Colonic mucosa (tissue), 4 donors: ENCODE results near the gene PCBD2. TPM values are rescaled to one million over a fixed set of nuclear protein-coding genes. Genes with fewer than 3 reads are reported as not detected.

Source experiments
- DNase-seq: peaks from one replicate; pipeline ENCODE4 v3.0.0-alpha.2; 2020
- H3K27ac ChIP-seq: fragments of 200-600 bp; one replicate; pipeline ENCODE4 v1.8.0; 2021
- H3K27me3 ChIP-seq: fragments of 200-600 bp; one replicate; pipeline ENCODE4 v1.8.0; 2021
- H3K36me3 ChIP-seq: fragments of 200-600 bp; one replicate; pipeline ENCODE4 v1.8.0; 2021
- H3K4me1 ChIP-seq: fragments of 200-600 bp; one replicate; pipeline ENCODE4 v1.8.0; 2021; ENCODE audit warnings: mild to moderate bottlenecking
- H3K4me3 ChIP-seq: fragments of 200-600 bp; one replicate; pipeline ENCODE4 v1.8.0; 2021
- H3K9ac ChIP-seq, 2 donors: one replicate each; pipeline ENCODE4 v1.7.0; 2013; ENCODE audit warnings: control low read depth in 2 of 2, low read depth in 2 of 2, low read length in 2 of 2
- H3K9me3 ChIP-seq: fragments of 200-600 bp; one replicate; pipeline ENCODE4 v1.8.0; 2021
- intact Hi-C: fragments of 100-400 bp; cut with DNase I; formaldehyde crosslinking; loops from one replicate; pipeline ENCODE4 v1.14.1; 2022
- total RNA-seq, 2 donors: library from RNA; stranded (reverse); fragmentation: NEBNext Ultra II Directional in 1 of 2; extraction: Animal tissue kit (Norgen Biotek cat#: 25700) in 1 of 2; gene quantifications; one replicate each; pipeline ENCODE4 v1.2.1, GENCODE V29; 2021
- TF ChIP-seq, protein P1 (sequence below): fragments of 200-600 bp; IDR thresholded peaks from one replicate; pipeline ENCODE4 v1.8.0; 2022; ENCODE audit warnings: antibody characterized with exemption, mild to moderate bottlenecking
- donor health status: healthy.
- donor health status: DM: no; HTN: no; CAD: no.
- donor health status: DM: no; HTN: no; CAD: no.

The PCBD2 gene
- total RNA-seq, 2 donors from 2014 or later = 10.3 to 13.9 TPM

DNA sequence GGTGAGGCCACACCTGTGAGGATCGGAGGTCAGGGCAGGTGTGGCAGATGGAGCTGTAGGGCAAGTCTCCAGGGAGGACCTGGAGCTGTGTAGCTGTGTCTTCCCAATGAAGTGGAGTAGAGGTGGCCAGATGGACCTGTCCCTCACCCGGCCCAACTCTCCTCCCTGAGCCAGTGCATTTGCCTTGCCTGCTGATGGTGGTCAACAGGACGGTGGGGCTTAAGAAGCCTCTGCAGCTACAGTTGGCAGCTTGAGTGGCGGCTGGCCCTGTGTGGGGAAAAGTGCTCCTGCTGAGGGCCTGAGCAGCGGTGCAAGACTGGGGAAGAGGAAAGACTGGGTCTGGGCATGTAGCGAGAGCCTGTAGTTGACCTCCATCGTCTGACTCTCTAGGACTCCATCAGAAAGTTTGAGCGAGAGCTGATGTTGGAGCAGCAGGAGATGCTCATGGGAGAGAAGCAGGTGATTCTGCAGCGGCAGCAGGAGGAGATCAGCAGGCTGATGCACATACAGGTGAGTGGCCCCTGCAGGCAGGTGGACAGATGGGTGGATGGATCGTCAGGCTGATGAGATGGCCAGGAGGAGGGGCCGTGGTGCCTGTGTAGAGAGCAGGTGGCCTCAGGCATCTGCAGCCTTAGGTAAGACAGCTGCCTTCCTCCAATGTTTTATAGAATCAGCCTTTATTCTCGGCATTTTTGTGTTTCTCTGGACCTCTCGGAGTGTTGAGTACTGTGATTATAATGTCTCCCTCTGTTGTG lies 104.2 kb downstream of the PCBD2 start:
- H3K27ac ChIP-seq = no peak overlapping the region
- H3K9me3 ChIP-seq = no peaks in the 10 kb centered on the region
- no peaks in the 10 kb centered on the region for H3K27me3 ChIP-seq
- H3K9ac ChIP-seq = no peak overlapping the region
- TF ChIP-seq, protein P1, sequence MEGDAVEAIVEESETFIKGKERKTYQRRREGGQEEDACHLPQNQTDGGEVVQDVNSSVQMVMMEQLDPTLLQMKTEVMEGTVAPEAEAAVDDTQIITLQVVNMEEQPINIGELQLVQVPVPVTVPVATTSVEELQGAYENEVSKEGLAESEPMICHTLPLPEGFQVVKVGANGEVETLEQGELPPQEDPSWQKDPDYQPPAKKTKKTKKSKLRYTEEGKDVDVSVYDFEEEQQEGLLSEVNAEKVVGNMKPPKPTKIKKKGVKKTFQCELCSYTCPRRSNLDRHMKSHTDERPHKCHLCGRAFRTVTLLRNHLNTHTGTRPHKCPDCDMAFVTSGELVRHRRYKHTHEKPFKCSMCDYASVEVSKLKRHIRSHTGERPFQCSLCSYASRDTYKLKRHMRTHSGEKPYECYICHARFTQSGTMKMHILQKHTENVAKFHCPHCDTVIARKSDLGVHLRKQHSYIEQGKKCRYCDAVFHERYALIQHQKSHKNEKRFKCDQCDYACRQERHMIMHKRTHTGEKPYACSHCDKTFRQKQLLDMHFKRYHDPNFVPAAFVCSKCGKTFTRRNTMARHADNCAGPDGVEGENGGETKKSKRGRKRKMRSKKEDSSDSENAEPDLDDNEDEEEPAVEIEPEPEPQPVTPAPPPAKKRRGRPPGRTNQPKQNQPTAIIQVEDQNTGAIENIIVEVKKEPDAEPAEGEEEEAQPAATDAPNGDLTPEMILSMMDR = no peak
- H3K4me1 ChIP-seq = no peaks in the 10 kb centered on the region
- DNase-seq = no peak
- no peaks in the 10 kb centered on the region for H3K36me3 ChIP-seq
- H3K4me3 ChIP-seq = no peak overlapping the region
- intact Hi-C loops = no loop called here

DNA sequence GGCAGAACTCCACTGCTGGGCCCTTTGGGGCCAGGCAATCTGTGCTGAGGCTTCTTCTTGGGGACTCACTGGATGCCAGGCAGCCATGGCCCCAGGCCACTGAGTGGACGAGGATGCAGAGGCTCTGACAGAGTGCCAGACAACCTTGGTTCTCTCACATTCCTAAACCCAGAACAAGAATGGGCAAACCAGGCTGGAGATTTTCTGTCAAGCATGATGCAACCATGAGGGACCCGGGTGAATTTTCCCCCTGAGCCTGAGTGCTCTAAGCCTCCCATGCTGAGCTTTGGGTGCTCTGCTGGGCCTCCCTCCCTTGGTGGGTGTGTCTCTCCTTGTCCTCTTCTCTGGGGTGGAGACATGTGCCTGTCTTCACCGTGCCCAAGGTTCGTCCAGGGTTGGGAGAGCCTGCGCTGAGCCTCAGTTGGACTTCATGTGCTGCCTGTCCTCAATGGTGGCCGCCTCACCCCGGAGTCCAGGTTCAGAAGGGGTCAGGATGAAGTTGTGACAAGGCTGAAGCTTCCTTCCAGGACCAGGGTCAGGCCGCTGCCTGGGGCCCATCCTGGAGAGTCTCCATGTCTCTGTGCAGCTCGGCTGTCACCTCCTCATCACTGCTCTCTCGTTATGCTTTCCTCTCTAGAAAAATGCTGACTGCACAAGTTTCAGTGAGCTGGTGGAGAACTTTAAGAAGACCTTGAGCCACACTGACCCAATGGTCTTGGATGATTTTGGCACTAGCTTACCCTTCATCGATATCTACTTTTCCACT lies 105.0 kb downstream of the PCBD2 start:
- no peaks in the 10 kb centered on the region for H3K9me3 ChIP-seq
- intact Hi-C loops = no loop called here
- H3K4me1 ChIP-seq = no peaks in the 10 kb centered on the region
- H3K36me3 ChIP-seq = no peaks in the 10 kb centered on the region
- H3K4me3 ChIP-seq = no peak overlapping the region
- no peaks in the 10 kb centered on the region for H3K27me3 ChIP-seq
- H3K9ac ChIP-seq = no peak overlapping the region
- DNase-seq = no peak
- TF ChIP-seq, protein P1 = no peak
- no peak overlapping the region for H3K27ac ChIP-seq

DNA sequence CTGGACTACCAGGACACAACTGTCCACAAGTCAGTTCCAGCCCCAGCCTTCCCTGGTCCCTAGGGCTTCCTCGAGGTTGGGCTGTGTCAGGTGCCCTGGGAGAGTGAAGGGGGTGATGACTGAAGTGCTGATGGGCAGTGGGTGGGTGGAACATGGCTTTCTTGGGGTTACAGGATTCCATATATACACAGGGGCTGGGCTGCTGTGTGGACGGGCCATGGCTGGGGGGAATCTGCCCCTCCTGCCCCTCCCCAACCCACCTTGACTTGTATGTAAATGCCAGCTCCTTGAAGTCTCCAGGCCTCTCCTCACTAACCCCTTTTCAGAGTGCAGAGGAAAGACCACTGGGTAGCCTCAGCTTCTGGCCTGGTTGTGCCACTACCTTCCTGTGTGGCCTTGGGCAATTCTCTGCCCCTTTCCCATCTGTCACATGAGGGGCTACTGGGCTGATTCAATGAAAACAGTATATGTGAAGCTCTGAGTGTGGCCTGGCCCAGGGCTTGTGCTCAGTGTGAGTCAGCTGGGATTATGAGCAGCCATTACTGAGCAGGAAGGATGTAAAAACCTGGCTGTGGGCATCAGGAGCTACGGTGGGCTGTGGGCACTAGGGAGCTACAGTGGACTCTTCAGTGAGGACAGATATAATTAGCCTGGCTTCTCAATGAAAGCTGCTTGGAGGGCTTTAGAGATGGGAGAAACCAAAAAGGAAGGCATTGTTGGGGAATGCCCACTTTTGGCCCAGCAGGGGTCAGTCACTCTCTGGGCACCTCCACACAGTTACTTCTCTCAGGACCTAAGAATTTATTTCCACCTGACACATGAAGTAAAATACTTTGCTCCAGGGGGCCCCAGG lies 105.8 kb downstream of the PCBD2 start:
- no peaks in the 10 kb centered on the region for H3K27me3 ChIP-seq

DNA sequence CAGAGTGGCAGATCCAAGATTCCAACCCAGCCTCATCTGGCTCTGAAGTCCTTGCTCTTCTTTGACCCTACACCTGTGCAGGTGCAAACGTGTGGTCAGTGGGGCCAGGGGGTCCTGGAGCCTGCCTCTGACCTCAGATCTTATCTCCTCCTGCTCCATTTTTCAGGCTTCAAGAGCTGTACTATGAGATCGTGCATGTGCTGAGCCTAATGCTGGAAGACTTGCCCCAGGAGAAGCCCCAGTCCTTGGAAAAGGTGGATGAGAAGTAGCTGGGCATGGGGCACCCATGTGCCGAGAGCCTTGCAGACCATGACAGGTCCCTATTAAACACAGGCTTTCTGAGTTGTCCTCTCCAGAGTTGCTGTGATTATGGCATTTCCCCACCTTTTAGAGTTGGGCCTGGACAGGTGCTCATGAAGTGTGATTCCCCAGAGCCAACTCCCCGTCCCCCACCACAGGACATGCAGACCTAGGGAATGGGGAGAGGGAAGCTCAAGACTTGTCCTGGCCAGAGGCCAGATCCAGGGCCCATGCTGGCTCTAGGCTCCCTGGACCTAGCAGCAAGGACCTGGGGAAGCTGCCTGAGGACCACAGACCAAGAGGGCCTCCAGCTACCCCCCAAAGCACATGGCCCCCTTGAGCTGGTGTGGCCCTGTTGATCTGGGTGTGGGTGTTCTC lies 106.6 kb downstream of the PCBD2 start:
- Histone ChIP-seq H3K4me3 (no peak overlapping the region), H3K36me3 (no peaks in the 10 kb centered on the region), H3K4me1 (no peaks in the 10 kb centered on the region), H3K9me3 (no peaks in the 10 kb centered on the region), H3K27ac (no peak overlapping the region), H3K27me3 (no peaks in the 10 kb centered on the region), H3K9ac (no peak overlapping the region)
- TF ChIP-seq, protein P1 = no peak
- no peak for DNase-seq
- intact Hi-C loops = no loop called here

More for the DNA sequence above, 105.8 kb downstream of the PCBD2 start:
- H3K9ac ChIP-seq = no peak overlapping the region
- no peaks in the 10 kb centered on the region for H3K4me1 ChIP-seq
- H3K4me3 ChIP-seq = no peak overlapping the region
- TF ChIP-seq, protein P1 = no peak
- no peaks in the 10 kb centered on the region for H3K9me3 ChIP-seq
- intact Hi-C loops = no loop called here
- H3K36me3 ChIP-seq = no peaks in the 10 kb centered on the region
- H3K27ac ChIP-seq = no peak overlapping the region
- DNase-seq = no peak
